ENCODE measurements around the gene HELT. TPM values are rescaled to one million over a fixed set of nuclear protein-coding genes. Genes with fewer than 3 reads are reported as not detected.
"Not testable (repeated sequence)": the region's sequence is repeated elsewhere in the genome, so short reads cannot be mapped to it uniquely, and the experiment has no call there.

The HELT gene
- not detected in 2 replicates for total RNA-seq (2014; rRNA removed; shearing (Covaris generic))
- not detected in 2 replicates for polyA plus RNA-seq (2014; cell fraction: nucleus; rRNA removed)

- DNase-seq (ENCODE audit: extremely low read depth, low read depth), result no peak
Measured at GRCh38 chr4:185017964-185018772, at the start of gene HELT. TSS of gene HELT (plus strand) at chr4:185018490. CDS start at chr4:185018929, 439 bp downstream.

- DNase-seq (ENCODE audit: extremely low read depth, low read depth), result no peak
Measured at GRCh38 chr4:184968784-184969201, 49.5 kb upstream of the HELT start.

GRCh38 chr4:184969610-184970009, 48.7 kb upstream of the HELT start:
- DNase-seq (ENCODE audit: extremely low read depth, low read depth), result no peak

- DNase-seq (ENCODE audit: extremely low read depth, low read depth), result no peak
Measured at GRCh38 chr4:184972991-184973390, 45.3 kb upstream of the HELT start.

GRCh38 chr4:184976348-184976747, 41.9 kb upstream of the HELT start:
- not testable (repeated sequence) for DNase-seq (ENCODE audit: extremely low read depth, low read depth)

- DNase-seq (ENCODE audit: extremely low read depth, low read depth), result no peak
Measured at GRCh38 chr4:184977747-184978146, 40.5 kb upstream of the HELT start.

- peak; percentile 6 for DNase-seq (ENCODE audit: extremely low read depth, low read depth)
Measured at GRCh38 chr4:184978211-184978610, 40.1 kb upstream of the HELT start.

GRCh38 chr4:184979461-184980124, 38.7 kb upstream of the HELT start:
- no peak for DNase-seq (ENCODE audit: extremely low read depth, low read depth)

- no peak for DNase-seq (ENCODE audit: extremely low read depth, low read depth)
Measured at GRCh38 chr4:184980261-184980660, 38.0 kb upstream of the HELT start.

GRCh38 chr4:184983672-184984356, 34.5 kb upstream of the HELT start:
- peak; percentile 33 for DNase-seq (ENCODE audit: extremely low read depth, low read depth)

GRCh38 chr4:184987493-184988031, 30.7 kb upstream of the HELT start:
- DNase-seq (ENCODE audit: extremely low read depth, low read depth), result no peak

GRCh38 chr4:184988611-184989010, 29.7 kb upstream of the HELT start:
- no peak for DNase-seq (ENCODE audit: extremely low read depth, low read depth)

- DNase-seq (ENCODE audit: extremely low read depth, low read depth), result not testable (repeated sequence)
Measured at GRCh38 chr4:184989283-184989682, 29.0 kb upstream of the HELT start.

GRCh38 chr4:184990131-184990530, 28.2 kb upstream of the HELT start:
- DNase-seq (ENCODE audit: extremely low read depth, low read depth), result not testable (repeated sequence)

GRCh38 chr4:184991860-184992259, 26.4 kb upstream of the HELT start:
- no peak for DNase-seq (ENCODE audit: extremely low read depth, low read depth)

- DNase-seq (ENCODE audit: extremely low read depth, low read depth), result no peak
Measured at GRCh38 chr4:184992422-184992821, 25.9 kb upstream of the HELT start.

- no peak for DNase-seq (ENCODE audit: extremely low read depth, low read depth)
Measured at GRCh38 chr4:184993247-184993646, 25.0 kb upstream of the HELT start.

- no peak for DNase-seq (ENCODE audit: extremely low read depth, low read depth)
Measured at GRCh38 chr4:184994010-184994622, 24.2 kb upstream of the HELT start.

- DNase-seq (ENCODE audit: extremely low read depth, low read depth), result no peak
Measured at GRCh38 chr4:184994623-184995010, 23.7 kb upstream of the HELT start.

GRCh38 chr4:184997656-184998055, 20.6 kb upstream of the HELT start:
- not testable (repeated sequence) for DNase-seq (ENCODE audit: extremely low read depth, low read depth)

- no peak for DNase-seq (ENCODE audit: extremely low read depth, low read depth)
Measured at GRCh38 chr4:185002784-185003183, 15.5 kb upstream of the HELT start.

Measured in NCI-H460 (cell line).